Measurements from ENCODE around the gene AGXT2. TPM values are rescaled to one million over a fixed set of nuclear protein-coding genes. Genes with fewer than 3 reads are reported as not detected.

Gene AGXT2
- total RNA-seq, 4 donors from 2014 or later = not detected

GRCh38 chr5:35004771-35005170, 43.0 kb downstream of the AGXT2 start:
- TF ChIP-seq, protein P1, sequence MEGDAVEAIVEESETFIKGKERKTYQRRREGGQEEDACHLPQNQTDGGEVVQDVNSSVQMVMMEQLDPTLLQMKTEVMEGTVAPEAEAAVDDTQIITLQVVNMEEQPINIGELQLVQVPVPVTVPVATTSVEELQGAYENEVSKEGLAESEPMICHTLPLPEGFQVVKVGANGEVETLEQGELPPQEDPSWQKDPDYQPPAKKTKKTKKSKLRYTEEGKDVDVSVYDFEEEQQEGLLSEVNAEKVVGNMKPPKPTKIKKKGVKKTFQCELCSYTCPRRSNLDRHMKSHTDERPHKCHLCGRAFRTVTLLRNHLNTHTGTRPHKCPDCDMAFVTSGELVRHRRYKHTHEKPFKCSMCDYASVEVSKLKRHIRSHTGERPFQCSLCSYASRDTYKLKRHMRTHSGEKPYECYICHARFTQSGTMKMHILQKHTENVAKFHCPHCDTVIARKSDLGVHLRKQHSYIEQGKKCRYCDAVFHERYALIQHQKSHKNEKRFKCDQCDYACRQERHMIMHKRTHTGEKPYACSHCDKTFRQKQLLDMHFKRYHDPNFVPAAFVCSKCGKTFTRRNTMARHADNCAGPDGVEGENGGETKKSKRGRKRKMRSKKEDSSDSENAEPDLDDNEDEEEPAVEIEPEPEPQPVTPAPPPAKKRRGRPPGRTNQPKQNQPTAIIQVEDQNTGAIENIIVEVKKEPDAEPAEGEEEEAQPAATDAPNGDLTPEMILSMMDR (IDR thresholded peaks at IDR 0.05; ENCODE audit: low read depth) = no peak

- TF ChIP-seq, protein P1 (IDR thresholded peaks at IDR 0.05; ENCODE audit: low read depth) = no peak
Measured at GRCh38 chr5:35004200-35004599, 43.5 kb downstream of the AGXT2 start.

DNA sequence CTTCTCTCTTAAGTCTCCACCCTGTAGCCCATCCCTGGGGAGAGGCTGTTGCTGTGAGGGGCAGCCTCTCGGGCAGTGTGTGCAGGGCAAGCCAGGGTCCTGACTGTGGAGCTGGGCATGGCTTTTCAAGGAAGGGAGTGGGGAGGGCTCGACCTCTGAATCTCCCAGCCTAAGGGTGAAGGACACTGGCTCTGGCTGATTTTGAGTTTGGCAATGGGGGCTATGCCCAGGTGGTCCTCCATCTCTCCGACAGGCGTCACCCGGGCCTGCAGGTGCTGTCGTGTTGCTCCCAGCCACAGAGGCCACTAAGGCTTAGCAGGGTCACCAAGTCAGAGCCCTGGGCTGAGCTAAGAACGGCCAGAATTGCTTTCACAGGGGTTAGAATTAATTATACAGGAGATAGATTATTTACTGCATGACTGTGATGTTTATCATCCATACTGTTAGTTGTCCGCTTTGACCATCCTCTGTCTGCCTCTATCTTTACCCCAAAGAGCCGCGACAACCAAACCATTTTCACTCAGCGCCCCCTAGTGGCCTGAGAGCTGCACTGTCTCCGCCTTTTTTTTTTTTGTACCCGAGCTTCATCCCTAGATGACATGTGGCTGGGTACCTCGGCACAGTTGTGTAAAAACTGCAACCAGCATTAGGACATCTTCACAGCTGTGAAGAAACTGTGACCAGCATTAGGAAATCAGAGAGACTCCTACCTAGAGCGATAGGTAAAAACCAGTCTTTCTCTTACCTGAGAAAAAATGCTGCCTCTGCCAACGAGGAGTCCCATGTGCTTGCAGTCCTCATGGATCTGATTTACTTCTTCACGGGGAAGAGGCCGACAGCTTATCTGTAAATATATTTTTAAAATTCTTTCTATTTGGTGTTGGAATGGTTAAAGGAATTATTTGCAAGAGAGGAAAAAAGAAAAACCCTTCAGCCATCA, 44.5 kb downstream of the AGXT2 start:
- TF ChIP-seq, protein P1 (IDR thresholded peaks at IDR 0.05; ENCODE audit: low read depth) = no peak

DNA sequence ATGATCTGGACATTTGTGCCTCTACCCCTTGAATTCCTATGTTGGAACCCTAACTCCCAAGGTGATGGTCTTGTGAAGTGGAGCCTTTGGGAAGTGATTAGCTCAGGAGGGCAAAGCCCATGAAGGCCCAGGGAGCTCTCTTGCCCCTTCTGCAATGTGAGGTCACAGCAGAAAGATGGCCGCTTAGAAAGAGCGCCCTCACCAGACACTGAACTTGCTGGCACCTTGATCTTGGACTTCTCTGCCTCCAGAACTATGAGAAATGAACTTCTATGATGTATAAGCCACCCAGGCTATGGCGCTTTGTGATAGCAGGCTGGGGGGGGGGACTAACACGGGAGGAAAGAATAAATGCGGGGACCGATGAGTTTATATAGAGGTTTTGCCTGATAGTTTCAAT, 45.3 kb downstream of the AGXT2 start:
- TF ChIP-seq, protein P1 (IDR thresholded peaks at IDR 0.05; ENCODE audit: low read depth) = no peak

DNA sequence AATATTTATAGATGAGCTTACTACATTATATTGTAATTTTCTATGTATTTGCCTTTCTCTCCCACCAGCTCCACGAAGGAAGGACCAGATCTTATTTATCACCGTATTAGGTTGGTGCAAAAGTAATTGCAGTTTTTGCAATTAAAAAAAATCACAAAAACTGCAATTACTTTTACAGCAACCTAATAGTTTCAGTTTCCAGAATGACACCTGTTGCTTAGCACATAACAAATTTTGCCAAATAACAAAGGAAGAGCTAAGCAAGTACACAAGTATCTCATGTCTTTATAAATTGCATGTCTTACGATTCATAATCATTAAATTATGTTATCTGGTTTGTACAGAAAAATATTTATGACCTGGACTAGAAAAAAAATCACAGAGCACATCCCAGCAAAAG, 45.9 kb downstream of the AGXT2 start:
- TF ChIP-seq, protein P1 (IDR thresholded peaks at IDR 0.05; ENCODE audit: low read depth) = no peak

DNA sequence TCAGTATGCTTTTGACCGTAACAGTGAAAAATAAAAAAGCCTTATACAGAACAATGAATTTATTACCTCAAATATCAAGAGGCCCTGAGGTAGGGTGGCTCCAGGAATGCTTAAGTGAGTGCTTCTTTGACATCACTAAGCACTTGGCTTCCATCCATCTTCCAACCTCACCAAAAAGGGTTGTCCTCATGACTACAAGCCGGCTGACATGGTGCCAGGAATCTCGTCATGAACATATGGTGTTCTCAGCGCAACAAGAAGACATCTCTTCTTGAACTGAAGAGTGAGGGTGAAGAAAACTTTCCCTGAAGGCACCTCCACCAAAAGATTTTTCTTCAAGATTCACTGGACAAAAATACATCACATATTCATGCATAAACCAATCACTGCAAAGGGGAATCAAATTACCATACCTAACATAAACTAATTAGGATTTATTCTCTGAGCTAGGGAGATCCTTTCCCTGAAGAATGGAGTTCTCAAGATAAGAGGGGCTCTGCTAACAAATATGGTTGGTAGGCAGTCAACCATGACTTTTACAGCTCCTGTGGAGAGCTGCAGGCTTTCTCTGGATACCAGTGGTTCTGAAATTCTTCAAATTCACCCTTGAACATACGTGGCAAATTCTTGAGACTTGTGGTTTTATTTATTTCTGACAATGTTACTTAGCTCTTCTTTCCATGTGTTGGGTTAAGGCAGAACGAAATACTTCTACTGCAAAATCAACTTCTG, 49.5 kb downstream of the AGXT2 start:
- TF ChIP-seq, protein P1 (IDR thresholded peaks at IDR 0.05; ENCODE audit: low read depth) = no peak

- TF ChIP-seq, protein P1 (IDR thresholded peaks at IDR 0.05; ENCODE audit: low read depth) = no peak
Measured at GRCh38 chr5:34996261-34996660, 51.5 kb downstream of the AGXT2 start.
